Gastroesophageal sphincter (tissue), 4 donors: ENCODE measurements around the gene PCNT. TPM values are rescaled to one million over a fixed set of nuclear protein-coding genes. Genes with fewer than 3 reads are reported as not detected.
A peak's percentile ranks its signal among the peaks of the same experiment; 100 is the strongest.

Source experiments
- ATAC-seq: fragments of 150-250 bp; one replicate; pipeline ENCODE4 v1.9.1; 2016; ENCODE audit warnings: mild to moderate bottlenecking, moderate library complexity
- H3K27ac ChIP-seq, 4 donors: fragments of 200-600 bp; sonication (generic) in 3 of 4; 1 replicate in 3 of 4; 2 replicates in 1 of 4; pipeline ENCODE4 v1.5.1; 2016 to 2019
- H3K27me3 ChIP-seq: fragments of 200-600 bp; sonication (generic); one replicate; pipeline ENCODE4 v1.5.1; 2019
- H3K36me3 ChIP-seq, 2 donors: fragments of 200-600 bp; sonication (generic); one replicate each; pipeline ENCODE4 v1.5.1; 2019; ENCODE audit warnings: control low read depth in 1 of 2
- H3K4me1 ChIP-seq, 3 donors: fragments of 200-600 bp; sonication (generic); 1 replicate in 2 of 3; 2 replicates in 1 of 3; pipeline ENCODE4 v1.5.1; 2016 to 2019; ENCODE audit warnings: control low read depth in 2 of 3
- H3K4me3 ChIP-seq, 2 donors: fragments of 200-600 bp; sonication (generic); one replicate each; pipeline ENCODE4 v1.5.1; 2019; ENCODE audit warnings: mild to moderate bottlenecking in 1 of 2, moderate library complexity in 1 of 2
- H3K9me3 ChIP-seq, 3 donors: fragments of 200-600 bp; sonication (generic); one replicate each; pipeline ENCODE4 v1.5.1; 2017 to 2019; ENCODE audit warnings: control low read depth in 2 of 3
- EP300 ChIP-seq: sonication (generic); formaldehyde crosslinking; IDR thresholded peaks from one replicate; pipeline ENCODE4 v1.6.1; 2017; ENCODE audit warnings: antibody characterized with exemption, mild to moderate bottlenecking
- POLR2A ChIP-seq, 2 donors: fragments of 450-650 bp; IDR thresholded peaks; one replicate each; pipeline ENCODE4 v1.6.1; 2017; ENCODE audit warnings: antibody characterized with exemption in 2 of 2, mild to moderate bottlenecking in 2 of 2, moderate library complexity in 1 of 2
- POLR2AphosphoS5 ChIP-seq: sonication (generic); formaldehyde crosslinking; IDR thresholded peaks from one replicate; pipeline ENCODE4 v1.6.1; 2017; ENCODE audit warnings: antibody characterized with exemption
- WGBS, 2 donors: methylation state at CpG; one replicate each; pipeline ENCODE4 v1.1.5; 2018; ENCODE audit warnings: low coverage in 1 of 2; 5-methylcytosine and 5-hydroxymethylcytosine counted together
- total RNA-seq, 4 donors: library from RNA; depleted of rRNA; stranded (reverse); fragments of >200 nt; gene quantifications; one replicate each; pipeline ENCODE4 v1.1.0, GENCODE V29; 2016
- TF ChIP-seq, protein P1 (sequence below), 4 experiments: fragments of 200-600 bp in 2 of 4; fragments of 450-650 bp in 2 of 4; sonication (generic) in 1 of 4; IDR thresholded peaks; one replicate each; pipeline ENCODE4 v1.5.1; 2017 to 2019; ENCODE audit warnings: antibody characterized with exemption in 4 of 4, mild to moderate bottlenecking in 2 of 4, moderate library complexity in 2 of 4

PCNT gene
- 10 to 100 TPM; 24.3 to 31.1 (median 27.3) TPM for total RNA-seq

GRCh38 chr21:46323710-46324389, at the start of gene PCNT, which contains the start of gene C21orf58:
TSS of gene PCNT (plus strand) at chr21:46324156. CDS start at chr21:46324229, 73 bp downstream.
TSS of gene C21orf58 (minus strand) at chr21:46323870. CDS start at chr21:46322738, 1,132 bp downstream.
- no peak for TF ChIP-seq EP300
- TF ChIP-seq POLR2AphosphoS5, result peak; percentile 22
- TF ChIP-seq, protein P1, sequence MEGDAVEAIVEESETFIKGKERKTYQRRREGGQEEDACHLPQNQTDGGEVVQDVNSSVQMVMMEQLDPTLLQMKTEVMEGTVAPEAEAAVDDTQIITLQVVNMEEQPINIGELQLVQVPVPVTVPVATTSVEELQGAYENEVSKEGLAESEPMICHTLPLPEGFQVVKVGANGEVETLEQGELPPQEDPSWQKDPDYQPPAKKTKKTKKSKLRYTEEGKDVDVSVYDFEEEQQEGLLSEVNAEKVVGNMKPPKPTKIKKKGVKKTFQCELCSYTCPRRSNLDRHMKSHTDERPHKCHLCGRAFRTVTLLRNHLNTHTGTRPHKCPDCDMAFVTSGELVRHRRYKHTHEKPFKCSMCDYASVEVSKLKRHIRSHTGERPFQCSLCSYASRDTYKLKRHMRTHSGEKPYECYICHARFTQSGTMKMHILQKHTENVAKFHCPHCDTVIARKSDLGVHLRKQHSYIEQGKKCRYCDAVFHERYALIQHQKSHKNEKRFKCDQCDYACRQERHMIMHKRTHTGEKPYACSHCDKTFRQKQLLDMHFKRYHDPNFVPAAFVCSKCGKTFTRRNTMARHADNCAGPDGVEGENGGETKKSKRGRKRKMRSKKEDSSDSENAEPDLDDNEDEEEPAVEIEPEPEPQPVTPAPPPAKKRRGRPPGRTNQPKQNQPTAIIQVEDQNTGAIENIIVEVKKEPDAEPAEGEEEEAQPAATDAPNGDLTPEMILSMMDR (IDR thresholded peaks at IDR 0.05), result peak in 1 of 4 experiments; percentile 4
- TF ChIP-seq POLR2A (IDR thresholded peaks at IDR 0.05), result peak in 1 of 2 donors; percentile 11
- Histone ChIP-seq H3K4me3 (peak within 1 kb of the TSS; percentile 77 to 82), H3K9me3 (no peaks in the 10 kb centered on the region), H3K4me1 (peaks cover 0 to 31% (median 16%) of the 10 kb centered on the region in 3 donors), H3K36me3 (peaks cover 0 to 20% of the 10 kb centered on the region in 2 donors), H3K27me3 (no peaks in the 10 kb centered on the region), H3K27ac (peak within 1 kb of the TSS; percentile 93 to 100 (median 99))
- 0% methylated on average over 5 of the region's 76 CpGs; no CpG with 5 or more reads in 1 of the 2 donors for WGBS, 2 donors
- ATAC-seq, result peak; percentile 94

DNA sequence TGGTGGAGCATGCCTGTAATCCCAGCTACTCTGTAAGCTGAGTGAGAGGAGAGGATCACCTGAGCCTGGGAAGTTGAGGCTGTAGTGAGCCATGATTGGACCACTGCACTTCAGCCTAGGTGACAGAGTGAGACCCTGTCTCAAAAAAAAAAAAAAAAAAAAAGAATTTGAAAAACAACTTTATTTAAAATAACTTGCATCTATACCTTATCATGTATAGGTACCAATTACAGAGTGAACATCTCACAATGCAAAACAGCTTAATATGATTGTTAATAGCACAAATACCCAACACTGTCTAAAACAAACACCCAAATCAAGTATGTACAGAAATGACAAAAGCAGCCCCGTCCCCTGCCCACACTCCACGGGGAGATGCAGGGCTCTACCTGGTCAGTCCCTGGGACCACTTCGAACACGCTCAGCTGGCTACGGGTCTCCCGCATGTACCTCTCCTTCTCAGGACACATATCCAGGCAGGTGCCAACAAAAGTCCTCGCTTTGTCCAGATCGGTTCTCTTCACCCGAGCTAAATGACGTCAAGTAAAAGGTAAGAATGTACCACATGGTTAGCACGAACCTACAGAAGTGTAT, 49.1 kb upstream of the PCNT start:
- no peaks in the 10 kb centered on the region for H3K27me3 ChIP-seq
- H3K9me3 ChIP-seq, result no peaks in the 10 kb centered on the region
- no peak overlapping the region for H3K27ac ChIP-seq
- TF ChIP-seq POLR2A (IDR thresholded peaks at IDR 0.05) (no peak), POLR2AphosphoS5 (no peak), EP300 (no peak)
- TF ChIP-seq, protein P1 (IDR thresholded peaks at IDR 0.05), result no peak
- peaks cover 0 to 3% (median 0%) of the 10 kb centered on the region in 3 donors for H3K4me1 ChIP-seq
- ATAC-seq, result no peak
- H3K36me3 ChIP-seq, result peaks cover 0 to 100% of the 10 kb centered on the region in 2 donors
- 77 to 90% methylated on average over 4 to 6 of the region's 11 CpGs for WGBS, 2 donors
- no peak overlapping the region for H3K4me3 ChIP-seq

DNA sequence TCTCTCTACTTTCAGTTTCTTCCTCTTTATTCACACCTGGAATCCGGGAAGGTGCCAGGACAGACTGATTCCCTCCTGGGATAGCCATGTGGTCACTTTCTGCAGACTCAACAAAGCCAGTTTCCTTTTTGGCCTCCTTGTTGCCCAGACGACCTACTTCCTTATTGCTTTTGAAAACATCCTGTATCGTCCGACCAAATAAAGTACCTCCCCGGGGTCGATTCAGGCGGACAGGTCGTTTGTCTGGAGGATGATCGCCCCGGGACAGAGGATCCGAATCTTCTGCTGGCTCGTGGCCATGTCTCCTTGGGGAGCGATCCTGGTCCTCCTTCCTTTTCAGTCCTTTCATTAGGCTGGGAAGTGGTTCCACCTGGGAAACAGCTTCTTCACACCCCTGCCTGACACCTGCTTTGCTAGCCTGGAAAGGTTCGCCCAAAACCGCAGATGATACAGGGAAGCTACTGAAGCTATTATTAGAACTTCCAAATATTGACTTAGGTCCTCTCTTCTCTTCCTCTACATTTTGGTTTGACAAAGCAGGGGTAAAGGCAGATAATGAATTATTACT, 39.8 kb upstream of the PCNT start:
- TF ChIP-seq POLR2AphosphoS5 (no peak), EP300 (no peak), POLR2A (IDR thresholded peaks at IDR 0.05) (no peak)
- TF ChIP-seq, protein P1 (IDR thresholded peaks at IDR 0.05), result no peak
- peaks cover 0 to 54% of the 10 kb centered on the region in 2 donors for H3K36me3 ChIP-seq
- H3K4me3 ChIP-seq, result no peak overlapping the region
- peaks cover 19 to 68% (median 32%) of the 10 kb centered on the region in 3 donors for H3K4me1 ChIP-seq
- no peaks in the 10 kb centered on the region for H3K9me3 ChIP-seq
- ATAC-seq, result no peak
- H3K27ac ChIP-seq, result peak overlapping the region in 3 of 4 donors; percentile 13 to 98 (median 22)
- H3K27me3 ChIP-seq, result no peaks in the 10 kb centered on the region
- 69 to 76% methylated on average over 10 to 14 of the region's 15 CpGs for WGBS, 2 donors

DNA sequence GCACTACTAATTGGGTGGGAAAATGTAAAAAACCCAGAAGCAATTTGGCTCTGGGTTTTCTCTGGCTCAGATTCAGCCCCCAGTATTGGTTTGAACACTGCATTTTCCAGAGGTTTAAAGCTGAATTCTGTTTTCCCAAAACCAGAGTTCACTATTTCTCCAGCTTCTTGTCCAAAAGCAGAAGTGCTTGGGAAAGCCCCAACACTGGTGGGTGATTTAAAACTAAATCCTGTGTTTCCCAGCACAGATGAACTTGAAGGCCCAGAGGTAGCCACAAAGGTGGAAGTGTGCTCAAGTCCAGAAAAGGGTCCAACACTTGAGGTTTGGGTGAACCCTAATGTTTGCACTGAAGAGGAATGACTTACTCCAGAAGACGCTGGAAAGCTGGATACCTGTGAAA, 39.2 kb upstream of the PCNT start:
- H3K9me3 ChIP-seq, result no peaks in the 10 kb centered on the region
- H3K4me1 ChIP-seq, result peaks cover 19 to 66% (median 32%) of the 10 kb centered on the region in 3 donors
- peak overlapping the region; percentile 92 to 95 for H3K4me3 ChIP-seq
- peak overlapping the region in 3 of 4 donors; percentile 94 to 98 (median 98) for H3K27ac ChIP-seq
- no peak for ATAC-seq
- TF ChIP-seq POLR2A (IDR thresholded peaks at IDR 0.05) (no peak), POLR2AphosphoS5 (no peak), EP300 (no peak)
- TF ChIP-seq, protein P1 (IDR thresholded peaks at IDR 0.05), result no peak
- H3K36me3 ChIP-seq, result peaks cover 0 to 48% of the 10 kb centered on the region in 2 donors
- no peaks in the 10 kb centered on the region for H3K27me3 ChIP-seq
- 83% methylated on average over 1 of the region's 1 CpG; no CpG with 5 or more reads in 1 of the 2 donors for WGBS, 2 donors
